ENCODE data around the gene GAST.

The GAST gene

GRCh38 chr17:41710472-41711090 is 1.6 kb upstream of the GAST start:
- Histone ChIP-seq H3K27me3 (replicated peaks; ENCODE audit: control insufficient read depth, insufficient read depth, low read length, poor library complexity, severe bottlenecking) (no peaks in the 10 kb centered on the region), H3K36me3 (ENCODE audit: control insufficient read depth, insufficient read depth, low read length) (no peaks in the 10 kb centered on the region), H3K27ac (ENCODE audit: insufficient read depth, low read length, poor library complexity, severe bottlenecking) (no peak overlapping the region), H3K9me3 (ENCODE audit: control insufficient read depth, low read length) (no peaks in the 10 kb centered on the region), H3K4me3 (ENCODE audit: insufficient read depth, low read depth, low read length, poor library complexity, severe bottlenecking) (no peak overlapping the region), H3K4me1 (ENCODE audit: control insufficient read depth, insufficient read depth, low read length, poor library complexity, severe bottlenecking) (no peaks in the 10 kb centered on the region)
- no peak for DNase-seq

GRCh38 chr17:41717408-41718286 is 5.5 kb downstream of the GAST start:
- DNase-seq: no peak
- Histone ChIP-seq H3K27me3 (replicated peaks; ENCODE audit: control insufficient read depth, insufficient read depth, low read length, poor library complexity, severe bottlenecking) (no peaks in the 10 kb centered on the region), H3K27ac (ENCODE audit: insufficient read depth, low read length, poor library complexity, severe bottlenecking) (no peak overlapping the region), H3K9me3 (ENCODE audit: control insufficient read depth, low read length) (no peaks in the 10 kb centered on the region), H3K4me1 (ENCODE audit: control insufficient read depth, insufficient read depth, low read length, poor library complexity, severe bottlenecking) (no peaks in the 10 kb centered on the region), H3K4me3 (ENCODE audit: insufficient read depth, low read depth, low read length, poor library complexity, severe bottlenecking) (no peak overlapping the region), H3K36me3 (ENCODE audit: control insufficient read depth, insufficient read depth, low read length) (no peaks in the 10 kb centered on the region)

GRCh38 chr17:41718287-41718645 is 6.1 kb downstream of the GAST start:
- no peak overlapping the region for H3K27ac ChIP-seq (ENCODE audit: insufficient read depth, low read length, poor library complexity, severe bottlenecking)
- no peaks in the 10 kb centered on the region for H3K4me1 ChIP-seq (ENCODE audit: control insufficient read depth, insufficient read depth, low read length, poor library complexity, severe bottlenecking)

GRCh38 chr17:41722231-41722630 is 10.1 kb downstream of the GAST start:
- Histone ChIP-seq H3K4me3 (ENCODE audit: insufficient read depth, low read depth, low read length, poor library complexity, severe bottlenecking) (no peak overlapping the region), H3K4me1 (ENCODE audit: control insufficient read depth, insufficient read depth, low read length, poor library complexity, severe bottlenecking) (no peaks in the 10 kb centered on the region), H3K9me3 (ENCODE audit: control insufficient read depth, low read length) (no peaks in the 10 kb centered on the region), H3K27ac (ENCODE audit: insufficient read depth, low read length, poor library complexity, severe bottlenecking) (no peak overlapping the region), H3K36me3 (ENCODE audit: control insufficient read depth, insufficient read depth, low read length) (no peaks in the 10 kb centered on the region), H3K27me3 (replicated peaks; ENCODE audit: control insufficient read depth, insufficient read depth, low read length, poor library complexity, severe bottlenecking) (no peaks in the 10 kb centered on the region)
- no peak for DNase-seq

More at GRCh38 chr17:41718287-41718645, 6.1 kb downstream of the GAST start:
- H3K9me3 ChIP-seq (ENCODE audit: control insufficient read depth, low read length): no peaks in the 10 kb centered on the region
- no peak overlapping the region for H3K4me3 ChIP-seq (ENCODE audit: insufficient read depth, low read depth, low read length, poor library complexity, severe bottlenecking)
- H3K36me3 ChIP-seq (ENCODE audit: control insufficient read depth, insufficient read depth, low read length): no peaks in the 10 kb centered on the region
- no peak for DNase-seq
- H3K27me3 ChIP-seq (replicated peaks; ENCODE audit: control insufficient read depth, insufficient read depth, low read length, poor library complexity, severe bottlenecking): no peaks in the 10 kb centered on the region

- no peaks in the 10 kb centered on the region for H3K27me3 ChIP-seq (replicated peaks; ENCODE audit: control insufficient read depth, insufficient read depth, low read length, poor library complexity, severe bottlenecking)
- no peaks in the 10 kb centered on the region for H3K4me1 ChIP-seq (ENCODE audit: control insufficient read depth, insufficient read depth, low read length, poor library complexity, severe bottlenecking)
- no peak overlapping the region for H3K4me3 ChIP-seq (ENCODE audit: insufficient read depth, low read depth, low read length, poor library complexity, severe bottlenecking)
- H3K9me3 ChIP-seq (ENCODE audit: control insufficient read depth, low read length): no peaks in the 10 kb centered on the region
- no peak overlapping the region for H3K27ac ChIP-seq (ENCODE audit: insufficient read depth, low read length, poor library complexity, severe bottlenecking)
- DNase-seq: no peak
- H3K36me3 ChIP-seq (ENCODE audit: control insufficient read depth, insufficient read depth, low read length): no peaks in the 10 kb centered on the region
Observed at GRCh38 chr17:41723801-41724475, 11.8 kb downstream of the GAST start.

- Histone ChIP-seq H3K4me3 (ENCODE audit: insufficient read depth, low read depth, low read length, poor library complexity, severe bottlenecking) (no peak overlapping the region), H3K9me3 (ENCODE audit: control insufficient read depth, low read length) (no peaks in the 10 kb centered on the region), H3K27ac (ENCODE audit: insufficient read depth, low read length, poor library complexity, severe bottlenecking) (no peak overlapping the region), H3K4me1 (ENCODE audit: control insufficient read depth, insufficient read depth, low read length, poor library complexity, severe bottlenecking) (no peaks in the 10 kb centered on the region), H3K27me3 (replicated peaks; ENCODE audit: control insufficient read depth, insufficient read depth, low read length, poor library complexity, severe bottlenecking) (no peaks in the 10 kb centered on the region), H3K36me3 (ENCODE audit: control insufficient read depth, insufficient read depth, low read length) (no peaks in the 10 kb centered on the region)
- no peak for DNase-seq
Observed at GRCh38 chr17:41724476-41725050, 12.4 kb downstream of the GAST start.

- Histone ChIP-seq H3K4me3 (ENCODE audit: insufficient read depth, low read depth, low read length, poor library complexity, severe bottlenecking) (no peak overlapping the region), H3K9me3 (ENCODE audit: control insufficient read depth, low read length) (no peaks in the 10 kb centered on the region), H3K27ac (ENCODE audit: insufficient read depth, low read length, poor library complexity, severe bottlenecking) (no peak overlapping the region), H3K4me1 (ENCODE audit: control insufficient read depth, insufficient read depth, low read length, poor library complexity, severe bottlenecking) (no peaks in the 10 kb centered on the region), H3K27me3 (replicated peaks; ENCODE audit: control insufficient read depth, insufficient read depth, low read length, poor library complexity, severe bottlenecking) (no peaks in the 10 kb centered on the region), H3K36me3 (ENCODE audit: control insufficient read depth, insufficient read depth, low read length) (no peaks in the 10 kb centered on the region)
- DNase-seq: no peak
Observed at GRCh38 chr17:41725134-41725533, 13.0 kb downstream of the GAST start.

GRCh38 chr17:41728056-41728455 is 15.9 kb downstream of the GAST start:
- Histone ChIP-seq H3K9me3 (ENCODE audit: control insufficient read depth, low read length) (no peaks in the 10 kb centered on the region), H3K36me3 (ENCODE audit: control insufficient read depth, insufficient read depth, low read length) (no peaks in the 10 kb centered on the region), H3K4me3 (ENCODE audit: insufficient read depth, low read depth, low read length, poor library complexity, severe bottlenecking) (no peak overlapping the region), H3K27me3 (replicated peaks; ENCODE audit: control insufficient read depth, insufficient read depth, low read length, poor library complexity, severe bottlenecking) (peaks cover 4% of the 10 kb centered on the region), H3K27ac (ENCODE audit: insufficient read depth, low read length, poor library complexity, severe bottlenecking) (no peak overlapping the region), H3K4me1 (ENCODE audit: control insufficient read depth, insufficient read depth, low read length, poor library complexity, severe bottlenecking) (no peaks in the 10 kb centered on the region)
- DNase-seq: no peak

- DNase-seq: no peak
- Histone ChIP-seq H3K9me3 (ENCODE audit: control insufficient read depth, low read length) (no peaks in the 10 kb centered on the region), H3K27me3 (replicated peaks; ENCODE audit: control insufficient read depth, insufficient read depth, low read length, poor library complexity, severe bottlenecking) (peaks cover 17% of the 10 kb centered on the region), H3K4me1 (ENCODE audit: control insufficient read depth, insufficient read depth, low read length, poor library complexity, severe bottlenecking) (peaks cover 6% of the 10 kb centered on the region), H3K4me3 (ENCODE audit: insufficient read depth, low read depth, low read length, poor library complexity, severe bottlenecking) (no peak overlapping the region), H3K36me3 (ENCODE audit: control insufficient read depth, insufficient read depth, low read length) (no peaks in the 10 kb centered on the region), H3K27ac (ENCODE audit: insufficient read depth, low read length, poor library complexity, severe bottlenecking) (no peak overlapping the region)
Observed at GRCh38 chr17:41730479-41730878, 18.3 kb downstream of the GAST start.

- H3K9me3 ChIP-seq (ENCODE audit: control insufficient read depth, low read length): no peaks in the 10 kb centered on the region
- no peaks in the 10 kb centered on the region for H3K36me3 ChIP-seq (ENCODE audit: control insufficient read depth, insufficient read depth, low read length)
- H3K4me1 ChIP-seq (ENCODE audit: control insufficient read depth, insufficient read depth, low read length, poor library complexity, severe bottlenecking): peaks cover 6% of the 10 kb centered on the region
- peaks cover 21% of the 10 kb centered on the region for H3K27me3 ChIP-seq (replicated peaks; ENCODE audit: control insufficient read depth, insufficient read depth, low read length, poor library complexity, severe bottlenecking)
- DNase-seq: no peak
- no peak overlapping the region for H3K4me3 ChIP-seq (ENCODE audit: insufficient read depth, low read depth, low read length, poor library complexity, severe bottlenecking)
- H3K27ac ChIP-seq (ENCODE audit: insufficient read depth, low read length, poor library complexity, severe bottlenecking): no peak overlapping the region
Observed at GRCh38 chr17:41731836-41732235, 19.7 kb downstream of the GAST start.

Measured in effector memory CD4-positive, alpha-beta T cell (primary cell).